Islet of Langerhans (tissue), 1 donor: Measurements from ENCODE around the gene GATAD2A.

Experiments
- FAIRE-seq: peaks from one replicate; lab custom pipeline; 2011; peaks lifted over from hg19 to GRCh38; lab: Jason Lieb, UNC

GATAD2A gene

DNA sequence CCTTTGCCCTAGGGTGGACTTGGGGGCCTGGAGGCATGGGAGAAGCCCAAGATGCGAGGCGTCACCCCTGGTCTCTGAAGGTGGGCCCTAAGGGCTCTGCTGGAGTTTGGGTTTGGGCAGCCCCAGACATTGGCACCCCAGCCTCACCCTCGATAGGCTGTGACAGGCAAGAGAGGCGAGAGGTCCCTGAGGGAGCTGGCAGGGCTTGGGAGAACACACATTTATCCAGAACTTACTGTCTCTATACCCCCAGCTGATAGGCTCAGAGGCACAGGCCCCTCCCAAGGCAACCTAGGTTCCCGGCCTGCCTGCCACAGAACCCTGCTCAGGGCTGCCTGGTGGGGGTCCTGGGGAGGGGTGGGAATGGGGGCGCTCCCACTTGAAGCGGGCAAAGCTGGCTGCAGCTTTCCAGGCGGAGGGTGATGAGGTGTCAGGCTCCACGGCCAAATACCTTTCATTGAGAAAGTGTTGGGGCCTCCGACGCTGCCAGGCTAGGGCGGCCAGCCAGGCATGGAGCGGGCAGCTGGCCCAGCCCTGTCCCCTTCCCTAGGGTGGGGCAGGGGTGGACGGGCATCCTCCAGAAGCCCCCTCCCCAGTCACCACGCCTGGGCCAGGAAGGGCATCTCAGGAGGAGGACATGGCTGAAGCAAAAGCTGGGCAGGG is 142.3 kb downstream of the GATAD2A start:
- no peak for FAIRE-seq

DNA sequence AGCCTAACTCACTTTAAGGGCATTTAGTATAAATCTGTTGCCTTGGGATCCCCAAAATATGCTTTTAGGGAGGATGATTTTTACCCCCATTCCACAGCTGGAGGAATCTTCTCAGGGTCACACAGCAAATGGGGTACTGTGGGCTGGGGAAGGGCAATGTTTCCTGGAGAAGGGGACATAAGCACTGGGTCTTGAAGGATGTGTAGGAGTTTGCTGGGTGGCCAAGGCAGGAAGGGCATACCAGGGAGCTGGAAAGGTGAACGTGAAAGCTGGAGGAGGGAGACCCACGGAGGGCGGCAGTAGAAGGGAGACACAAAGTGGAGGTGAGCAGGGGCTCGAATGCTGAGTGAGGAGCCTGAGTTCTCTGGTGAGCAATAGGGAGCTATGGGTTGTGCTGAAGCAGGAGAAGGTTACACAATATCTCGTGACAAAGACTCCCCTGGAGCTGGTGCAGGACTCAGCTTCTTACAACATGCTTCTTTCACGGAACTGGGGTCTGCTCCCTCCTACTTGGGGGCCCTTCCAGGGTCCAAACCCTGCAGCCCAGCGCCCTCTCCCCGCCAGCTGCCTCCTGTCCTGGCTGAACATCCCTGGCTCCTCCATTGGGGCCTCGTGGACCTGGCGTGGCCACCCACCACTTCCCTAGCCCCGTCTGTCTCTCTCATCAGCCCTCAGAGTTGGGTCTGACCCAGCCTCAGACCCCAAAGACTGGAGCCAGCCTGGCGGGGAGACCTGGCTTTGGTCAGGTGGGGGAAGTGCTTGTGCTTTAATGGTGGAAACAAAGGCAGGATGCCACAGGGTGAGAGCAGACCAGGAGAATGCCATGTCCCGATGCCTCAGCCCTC is 143.7 kb downstream of the GATAD2A start:
- no peak for FAIRE-seq

DNA sequence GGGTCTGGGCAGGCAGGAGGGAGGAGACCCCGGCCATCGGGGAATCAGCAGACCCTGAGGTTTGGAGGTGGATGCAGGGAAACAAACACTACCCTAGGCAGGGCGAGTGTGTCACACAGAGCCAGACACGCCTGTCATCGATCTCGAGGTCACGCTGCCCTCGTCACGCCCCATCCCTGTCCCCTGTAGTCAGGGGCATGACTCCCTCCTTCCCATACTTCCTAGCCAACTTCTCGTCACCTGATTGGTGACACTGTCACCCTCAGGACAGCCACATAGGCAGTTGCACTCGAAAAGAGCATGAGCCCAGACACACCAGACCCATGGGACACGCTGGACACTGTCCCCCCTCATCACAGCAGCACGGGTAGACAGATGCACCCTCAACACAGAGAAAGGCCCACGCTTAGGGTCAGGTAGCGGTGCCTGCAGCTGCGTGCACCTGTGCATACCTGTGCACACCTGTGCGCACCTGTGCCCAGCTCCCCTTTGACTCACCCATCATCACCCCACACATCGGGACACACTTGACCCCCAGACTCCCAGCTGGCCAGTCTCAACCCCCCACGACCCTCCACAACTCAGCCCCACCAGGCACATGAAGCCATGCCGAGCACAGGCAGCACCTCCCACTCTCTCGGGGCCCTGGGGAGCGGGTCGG is 144.5 kb downstream of the GATAD2A start:
- FAIRE-seq = no peak

DNA sequence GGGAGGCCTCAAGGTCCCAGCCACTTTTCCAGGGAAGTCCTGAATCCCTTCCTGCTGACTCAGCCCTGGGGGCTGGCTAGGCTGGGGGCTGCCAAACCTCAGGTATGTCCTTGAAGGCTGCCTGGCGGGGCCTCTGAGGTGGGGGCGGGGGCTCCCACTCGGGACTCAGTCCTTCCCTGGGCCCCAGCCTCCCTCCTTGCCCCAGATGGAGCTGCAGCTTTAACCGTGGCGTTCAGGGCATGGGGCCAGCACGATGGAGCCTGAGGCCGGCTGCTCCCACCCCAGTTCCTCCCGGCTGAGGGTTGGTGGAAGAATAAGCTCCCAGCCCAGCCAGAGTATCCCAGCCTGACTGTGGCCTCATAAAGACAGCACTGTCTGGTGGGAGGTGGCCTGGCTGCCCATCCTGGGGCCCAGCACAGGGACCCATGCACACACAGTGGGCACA is 145.0 kb downstream of the GATAD2A start:
- FAIRE-seq = no peak

DNA sequence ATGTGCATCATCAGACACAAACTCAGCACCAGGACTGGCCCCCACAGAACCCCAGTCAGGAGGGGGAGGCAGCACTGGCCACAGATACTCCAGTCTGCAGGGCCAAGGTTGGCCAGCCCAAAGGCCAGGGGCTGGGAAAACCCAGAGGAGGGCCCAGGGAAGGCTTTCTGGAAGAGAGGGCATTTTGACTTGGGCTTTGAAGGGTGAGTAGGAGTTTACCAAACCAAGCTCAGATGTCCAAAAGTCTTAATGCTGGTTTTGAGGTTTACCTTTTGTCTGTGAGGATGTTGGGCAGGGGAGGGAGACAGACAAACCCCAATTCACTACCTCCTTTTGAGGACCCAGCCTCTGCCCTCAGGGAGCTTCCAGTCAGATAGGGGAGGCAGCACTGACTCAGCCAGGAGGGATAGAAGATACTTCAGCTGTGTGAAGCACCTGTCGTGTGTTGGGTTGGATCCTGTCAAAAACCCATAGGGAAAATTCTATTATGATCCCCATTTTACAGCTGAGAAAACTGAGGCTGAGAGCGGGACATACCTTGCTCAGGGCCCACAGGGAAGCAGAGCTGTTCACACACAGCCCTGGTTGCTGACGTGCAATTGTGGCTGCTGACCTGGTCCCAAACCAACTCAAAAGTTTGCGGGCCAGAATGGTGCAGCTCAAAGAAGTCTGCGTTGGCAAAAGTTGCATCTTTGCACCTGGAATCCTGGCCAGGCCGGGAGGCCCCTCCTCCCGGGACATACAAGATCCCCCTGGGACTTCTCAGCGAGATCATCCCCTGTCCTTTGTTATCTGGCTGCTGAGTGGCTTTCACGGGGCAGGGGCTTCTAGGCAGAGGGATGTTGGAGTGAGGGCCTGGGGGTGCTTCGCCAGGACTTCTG is 145.7 kb downstream of the GATAD2A start:
- FAIRE-seq = no peak

DNA sequence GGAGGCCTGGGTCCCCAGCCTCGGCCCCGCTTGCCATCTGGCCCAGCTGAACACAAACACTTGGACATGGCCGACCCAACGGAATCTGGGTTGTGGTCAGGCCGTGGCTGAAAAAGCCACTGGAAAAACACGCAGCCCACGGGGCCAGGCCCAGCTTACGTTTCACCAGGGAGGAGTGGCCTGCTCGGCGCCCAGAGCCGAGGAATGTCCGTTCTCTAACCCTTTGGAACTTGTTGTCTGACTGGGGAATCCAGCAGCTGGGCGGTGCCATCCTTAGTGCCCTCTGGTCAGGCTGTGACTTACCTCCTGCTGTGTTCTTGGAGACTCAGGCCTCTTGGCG is 146.3 kb downstream of the GATAD2A start:
- no peak for FAIRE-seq

DNA sequence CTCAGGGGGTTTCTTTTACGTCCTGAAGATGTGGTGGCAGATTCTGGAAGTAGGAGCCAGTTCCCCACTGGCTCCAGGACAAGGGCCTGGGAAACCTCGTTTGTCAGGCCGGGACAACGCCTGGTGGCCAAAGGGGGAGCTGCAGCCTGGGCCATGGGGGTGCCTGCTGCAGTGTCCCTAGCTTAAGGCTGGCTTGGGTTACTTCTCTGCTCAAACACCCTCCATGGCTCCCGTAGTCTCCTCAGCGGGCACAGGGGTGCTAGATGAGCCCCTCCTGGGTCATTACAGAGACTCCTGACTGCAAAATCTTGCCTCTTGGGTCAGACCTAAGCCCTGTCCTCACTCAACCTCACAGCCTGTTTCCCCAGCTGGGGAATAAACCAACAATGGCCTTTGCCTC is 147.3 kb downstream of the GATAD2A start:
- FAIRE-seq = no peak

DNA sequence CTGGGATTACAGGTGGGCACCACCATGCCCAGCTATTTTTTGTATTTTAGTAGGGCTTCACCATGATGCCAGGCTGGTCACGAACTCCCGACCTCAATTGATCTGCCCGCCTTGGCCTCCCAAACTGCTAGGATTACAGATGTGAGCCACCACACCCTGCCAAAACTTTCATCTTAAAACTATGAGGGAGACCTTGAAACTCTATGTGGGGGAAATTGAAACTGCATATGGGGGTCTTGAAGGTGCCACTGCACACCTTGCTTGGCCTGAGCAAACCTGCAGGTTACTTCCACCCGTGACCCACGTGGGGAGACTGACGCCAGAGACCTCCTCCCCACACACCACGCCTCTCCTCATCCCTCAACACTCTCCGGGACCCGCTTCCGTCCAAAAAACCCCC is 148.2 kb downstream of the GATAD2A start:
- FAIRE-seq = no peak

DNA sequence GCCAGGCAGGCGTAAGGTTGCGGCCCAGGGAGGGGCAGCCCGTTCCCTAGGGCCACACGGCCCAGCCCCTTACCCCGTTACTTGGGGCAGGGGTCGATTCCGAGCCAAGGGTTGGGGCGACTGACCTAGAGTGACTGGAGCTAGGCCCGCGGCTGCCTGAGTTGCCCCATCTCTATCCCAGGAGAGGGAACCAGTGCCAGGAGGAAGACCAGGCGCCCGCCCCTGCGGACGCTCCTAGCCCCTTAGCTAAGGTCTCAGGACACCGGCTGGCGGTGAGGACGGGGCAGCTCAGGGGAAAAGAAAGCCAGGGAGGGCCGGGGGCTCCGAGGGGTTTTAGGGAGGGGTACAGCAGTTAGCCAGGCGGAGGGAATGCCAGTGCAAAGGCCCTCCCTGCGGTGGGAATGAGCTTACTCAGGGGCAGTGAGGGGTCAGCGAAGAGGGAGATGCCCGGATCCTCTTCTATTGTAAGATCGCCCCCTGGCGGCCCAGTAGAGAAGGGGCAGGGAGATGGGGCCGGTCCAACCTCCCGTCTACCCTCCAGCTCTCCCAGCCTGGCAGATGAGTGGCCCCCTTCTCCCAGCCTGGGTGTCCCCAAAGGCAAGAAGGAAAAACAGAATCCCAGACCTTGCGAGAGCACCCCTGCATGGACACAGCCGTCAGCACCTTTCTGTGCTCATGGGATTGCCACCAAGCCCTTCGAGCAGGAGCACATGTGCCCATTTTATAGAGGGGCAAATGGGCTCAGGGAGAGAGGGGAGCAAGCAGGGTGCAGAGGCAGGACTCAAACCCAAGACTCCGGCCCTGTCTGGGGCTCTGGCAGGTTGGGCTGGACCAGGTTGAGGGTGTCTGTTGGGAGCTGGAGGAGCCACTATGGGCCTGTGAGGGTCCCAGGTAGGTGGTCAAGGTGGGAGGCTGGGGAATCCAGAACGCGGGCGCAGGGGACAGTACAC is 148.9 kb downstream of the GATAD2A start:
- FAIRE-seq = no peak

DNA sequence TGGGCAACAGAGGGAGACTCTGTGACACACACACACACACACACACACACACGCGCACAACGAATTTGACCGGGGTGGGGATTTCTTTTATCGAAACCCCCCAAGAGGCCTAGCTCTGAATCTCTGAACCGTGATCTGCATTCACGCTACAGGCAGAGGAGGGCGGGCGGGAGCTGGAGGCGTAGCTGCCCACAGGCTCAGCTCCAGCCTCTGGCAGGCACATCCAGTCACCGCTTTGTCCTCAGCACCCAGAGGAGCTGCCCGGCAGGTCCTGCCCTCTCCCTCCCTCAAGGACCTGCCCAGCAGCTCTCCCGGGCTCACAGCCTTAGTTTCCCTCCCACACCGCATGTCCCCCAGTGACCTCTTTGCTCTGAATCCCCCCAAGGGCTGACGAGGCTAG is 152.6 kb downstream of the GATAD2A start:
- FAIRE-seq = no peak
